HL-60 (cell line): ENCODE results near the gene TRDMT1.

ENCODE experiments used
- DNase-seq, 2 experiments: peaks; one replicate each; pipeline ENCODE4 v3.0.0-alpha.2; 2010 to 2020; ENCODE audit warnings: low read depth in 1 of 2, low spot score in 1 of 2
- H3K27ac ChIP-seq: fragments of 250-450 bp; sonication (Bioruptor Pico); replicated peaks from 2 replicates; pipeline ENCODE4 v1.5.1; 2020; ENCODE audit warnings: mild to moderate bottlenecking, moderate library complexity
- H3K27me3 ChIP-seq: fragments of 250-450 bp; sonication (Bioruptor Pico); 2 replicates; pipeline ENCODE4 v1.5.1; 2021; ENCODE audit warnings: mild to moderate bottlenecking, moderate library complexity; ENCODE audit not compliant: insufficient read depth, poor library complexity, severe bottlenecking
- H3K4me3 ChIP-seq: replicated peaks from 2 replicates; pipeline ENCODE4 v1.5.1; 2011; ENCODE audit warnings: mild to moderate bottlenecking, control low read depth, low read length; ENCODE audit not compliant: insufficient read depth
- CTCF ChIP-seq: IDR thresholded peaks from one replicate; pipeline ENCODE4 v1.5.1; 2011; ENCODE audit warnings: low read length, control low read depth, inconsistent platforms; ENCODE audit not compliant: insufficient read depth
- GABPA ChIP-seq: IDR thresholded peaks from 2 replicates; pipeline ENCODE4 v1.6.1; 2012; ENCODE audit warnings: low read depth
- POLR2AphosphoS5 ChIP-seq: IDR thresholded peaks from 2 replicates; pipeline ENCODE4 v1.6.1; 2012; ENCODE audit warnings: low read depth
- REST ChIP-seq: IDR thresholded peaks from 2 replicates; pipeline ENCODE4 v1.6.1; 2012; ENCODE audit warnings: low read depth; ENCODE audit not compliant: insufficient replicate concordance
- SPI1 ChIP-seq: IDR thresholded peaks from 2 replicates; pipeline ENCODE4 v1.6.1; 2012; ENCODE audit warnings: low read depth, mild to moderate bottlenecking, borderline replicate concordance

The TRDMT1 gene

GRCh38 chr10:17101910-17102266 lies 99.6 kb downstream of the TRDMT1 start:
- H3K27me3 ChIP-seq = no peaks in the 10 kb centered on the region
- H3K4me3 ChIP-seq = no peak overlapping the region
- no peak overlapping the region for H3K27ac ChIP-seq
- TF ChIP-seq POLR2AphosphoS5 (no peak), REST (no peak), GABPA (no peak), SPI1 (no peak), CTCF (no peak)
- no peak for DNase-seq

GRCh38 chr10:17101257-17101909 lies 100.1 kb downstream of the TRDMT1 start:
- DNase-seq = no peak
- no peak for TF ChIP-seq GABPA
- no peak for TF ChIP-seq REST
- TF ChIP-seq POLR2AphosphoS5 = no peak
- TF ChIP-seq CTCF = no peak
- TF ChIP-seq SPI1 = no peak
- Histone ChIP-seq H3K27me3 (no peaks in the 10 kb centered on the region), H3K4me3 (no peak overlapping the region), H3K27ac (no peak overlapping the region)

- Histone ChIP-seq H3K4me3 (no peak overlapping the region), H3K27ac (no peak overlapping the region), H3K27me3 (no peaks in the 10 kb centered on the region)
- no peak for DNase-seq
- TF ChIP-seq SPI1 = no peak
- no peak for TF ChIP-seq POLR2AphosphoS5
- TF ChIP-seq GABPA = no peak
- TF ChIP-seq REST = no peak
- no peak for TF ChIP-seq CTCF
Measured at GRCh38 chr10:17100586-17100985, 100.9 kb downstream of the TRDMT1 start.
